Activated CD4-positive, alpha-beta T cell treated with anti-CD3 and anti-CD28 coated beads for 36 hours (primary cell): Measurements from ENCODE around the gene CARD6. TPM values are rescaled to one million over a fixed set of nuclear protein-coding genes. Genes with fewer than 3 reads are reported as not detected.
A peak's percentile ranks its signal among the peaks of the same experiment; 100 is the strongest.
"Not testable (repeated sequence)": the region's sequence is repeated elsewhere in the genome, so short reads cannot be mapped to it uniquely, and the experiment has no call there.

Experiments
- ATAC-seq: fragments of 200-7000 bp; cut with Tn5 transposase; one replicate; pipeline ENCODE4 v1.10.0; 2021; ENCODE audit warnings: mild to moderate bottlenecking, moderate library complexity
- CTCF ChIA-PET: fragments of 350-600 bp; sonication (Branson Sonifier 250); formaldehyde crosslinking; loops from one replicate; lab custom pipeline; 2021; ENCODE audit warnings: antibody characterized with exemption; lab: Charles Lee
- POLR2A ChIA-PET: fragments of 350-600 bp; sonication (Branson Sonifier 250); formaldehyde crosslinking; loops from one replicate; lab custom pipeline; 2021; ENCODE audit warnings: antibody characterized with exemption, inconsistent platforms; lab: Charles Lee
- DNase-seq: peaks from one replicate; pipeline ENCODE4 v3.0.0-alpha.2; 2020
- H3K27ac Mint-ChIP-seq: one replicate; pipeline ENCODE4 v1.8.0; 2021; ENCODE audit warnings: mixed read lengths
- H3K27me3 Mint-ChIP-seq: one replicate; pipeline ENCODE4 v1.8.0; 2021; ENCODE audit warnings: mixed read lengths
- H3K36me3 Mint-ChIP-seq: one replicate; pipeline ENCODE4 v1.8.0; 2021; ENCODE audit warnings: low read depth, mixed read lengths
- H3K4me1 Mint-ChIP-seq: one replicate; pipeline ENCODE4 v1.8.0; 2021; ENCODE audit warnings: mixed read lengths
- H3K4me3 Mint-ChIP-seq: one replicate; pipeline ENCODE4 v1.8.0; 2021; ENCODE audit warnings: mild to moderate bottlenecking, moderate library complexity, mixed read lengths
- H3K9me3 Mint-ChIP-seq: one replicate; pipeline ENCODE4 v1.8.0; 2021; ENCODE audit warnings: low read depth, mixed read lengths
- intact Hi-C, 2 experiments: fragments of 100-400 bp; cut with DNase I in 1 of 2; cut with micrococcal nuclease in 1 of 2; formaldehyde crosslinking; loops; one replicate each; pipeline versions ENCODE4 v1.14.2 to v1.15.1; 2022 to 2024; cut with DNase I, micrococcal nuclease
- total RNA-seq, 2 experiments: library from RNA; stranded (reverse); gene quantifications; one replicate each; pipeline ENCODE4 v1.2.3, GENCODE V29; 2021

CARD6 gene
- total RNA-seq, result 1 to 10 TPM; 1.5 to 1.7 TPM

DNA sequence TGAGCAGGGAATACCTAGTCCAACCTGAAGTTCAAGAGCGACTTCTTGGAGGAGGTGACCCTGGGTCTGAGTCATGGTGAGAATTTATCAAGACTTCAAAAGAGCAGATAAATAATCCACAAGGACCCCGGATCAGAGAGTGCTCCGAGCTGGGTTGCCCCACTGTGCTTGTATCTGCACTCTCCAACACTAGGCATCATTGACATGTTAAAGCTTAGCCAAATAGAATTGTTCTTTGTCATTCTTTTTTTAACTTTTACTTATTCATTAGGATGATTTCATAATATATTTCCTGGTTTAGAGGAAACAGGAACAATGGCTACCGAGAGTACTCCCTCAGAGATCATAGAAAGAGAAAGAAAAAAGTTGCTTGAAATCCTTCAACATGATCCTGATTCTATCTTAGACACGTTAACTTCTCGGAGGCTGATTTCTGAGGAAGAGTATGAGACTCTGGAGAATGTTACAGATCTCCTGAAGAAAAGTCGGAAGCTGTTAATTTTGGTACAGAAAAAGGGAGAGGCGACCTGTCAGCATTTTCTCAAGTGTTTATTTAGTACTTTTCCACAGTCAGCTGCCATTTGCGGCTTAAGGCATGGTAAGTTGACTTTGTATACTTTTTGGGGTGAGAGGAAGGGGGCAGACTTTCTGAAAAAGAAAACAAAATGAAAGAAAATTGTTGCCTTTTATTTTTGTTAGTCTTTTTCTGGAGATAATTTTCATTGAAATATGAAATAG is at the start of gene CARD6:
Gene CARD6 (plus strand): TSS at position 300 of the 738 bp plus-strand sequence. CDS start 16 bp downstream, at position 316.
- peaks cover 2% of the 10 kb centered on the region for H3K9me3 Mint-ChIP-seq
- POLR2A ChIA-PET, result no interaction called here
- ATAC-seq (peak; percentile 49), DNase-seq (no peak)
- peak within 1 kb of the TSS; percentile 81 for H3K4me3 Mint-ChIP-seq
- peak within 1 kb of the TSS; percentile 95 for H3K27ac Mint-ChIP-seq
- H3K4me1 Mint-ChIP-seq, result peaks cover 19% of the 10 kb centered on the region
- intact Hi-C loops, result no loop called here
- peaks cover 3% of the 10 kb centered on the region for H3K27me3 Mint-ChIP-seq
- CTCF ChIA-PET, result interaction anchor here (0.7 kb wide), 1 partner anchor 29 kb away, joined by 3 read pairs; no protein-coding TSS in a partner anchor
- H3K36me3 Mint-ChIP-seq, result peaks cover 3% of the 10 kb centered on the region

- intact Hi-C loops, result no loop called here
- H3K27me3 Mint-ChIP-seq, result no peaks in the 10 kb centered on the region
- POLR2A ChIA-PET, result no interaction called here
- peaks cover 47% of the 10 kb centered on the region for H3K36me3 Mint-ChIP-seq
- peaks cover 68% of the 10 kb centered on the region for H3K4me1 Mint-ChIP-seq
- ATAC-seq (no peak), DNase-seq (no peak)
- no peak overlapping the region for H3K4me3 Mint-ChIP-seq
- CTCF ChIA-PET, result interaction anchor here (1.1 to 1.2 kb wide), 2 partner anchors 12 to 40 kb away, joined by 3 to 4 read pairs; no protein-coding TSS in a partner anchor
- peaks cover 8% of the 10 kb centered on the region for H3K9me3 Mint-ChIP-seq
- H3K27ac Mint-ChIP-seq, result no peak overlapping the region
Observed at GRCh38 chr5:40791715-40792139, 49.4 kb upstream of the CARD6 start.

DNA sequence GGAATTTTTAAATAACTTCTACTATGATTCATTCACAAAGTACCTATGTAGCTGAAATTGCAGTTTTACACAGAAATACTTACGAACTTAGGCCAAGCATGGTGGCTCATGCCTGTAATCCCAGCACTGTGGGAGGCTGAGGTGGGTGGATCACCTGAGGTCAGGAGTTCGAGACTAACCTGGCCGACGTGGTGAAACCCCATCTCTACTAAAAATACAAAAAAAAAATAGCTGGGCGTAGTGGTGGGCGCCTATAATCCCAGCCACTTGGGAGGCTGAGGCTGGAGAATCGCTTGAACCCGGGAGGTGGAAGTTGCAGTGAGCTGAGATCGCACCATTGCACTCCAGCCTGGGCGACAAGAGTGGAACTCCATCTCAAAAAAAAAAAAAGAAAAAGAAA is 48.5 kb upstream of the CARD6 start:
- H3K27ac Mint-ChIP-seq, ATAC-seq, intact Hi-C loops, CTCF ChIA-PET, H3K4me3 Mint-ChIP-seq, DNase-seq, H3K27me3 Mint-ChIP-seq, H3K9me3 Mint-ChIP-seq: not testable (repeated sequence)
- H3K36me3 Mint-ChIP-seq, result peaks cover 43% of the 10 kb centered on the region
- peaks cover 68% of the 10 kb centered on the region for H3K4me1 Mint-ChIP-seq
- POLR2A ChIA-PET, result interaction anchor here (0.7 kb wide), 1 partner anchor 36 kb away, joined by 3 read pairs; no protein-coding TSS in a partner anchor

- H3K9me3 Mint-ChIP-seq, DNase-seq, ATAC-seq, H3K4me3 Mint-ChIP-seq, intact Hi-C loops, H3K27me3 Mint-ChIP-seq, H3K27ac Mint-ChIP-seq: not testable (repeated sequence)
- CTCF ChIA-PET, result interaction anchor here (0.6 kb wide), 1 partner anchor 18 kb away, joined by 3 read pairs; no protein-coding TSS in a partner anchor
- Mint-ChIP-seq H3K36me3 (peaks cover 27% of the 10 kb centered on the region), H3K4me1 (peaks cover 62% of the 10 kb centered on the region)
- POLR2A ChIA-PET, result interaction anchor here (0.6 kb wide), 1 partner anchor 23 kb away, joined by 3 read pairs; no protein-coding TSS in a partner anchor
Observed at GRCh38 chr5:40794340-40794739, 46.8 kb upstream of the CARD6 start.

DNA sequence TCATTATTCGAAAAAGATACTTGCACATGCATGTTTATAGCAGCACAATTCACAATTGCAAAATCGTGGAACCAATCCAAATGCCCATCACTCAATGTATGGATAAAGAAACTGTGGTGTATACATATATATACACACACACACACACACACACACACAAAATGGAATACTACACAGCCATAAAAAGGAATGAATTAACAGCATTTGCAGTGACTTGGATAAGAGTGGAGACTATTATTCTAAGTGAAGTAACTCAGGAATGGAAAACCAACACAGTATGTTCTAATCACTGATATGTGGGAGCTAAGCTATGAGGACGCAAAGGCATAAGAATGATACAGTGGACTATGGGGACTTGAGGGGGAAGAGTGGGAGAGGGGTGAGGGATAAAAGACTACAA is 46.3 kb upstream of the CARD6 start:
- intact Hi-C loops, DNase-seq, H3K27ac Mint-ChIP-seq, ATAC-seq, CTCF ChIA-PET, H3K27me3 Mint-ChIP-seq, H3K4me3 Mint-ChIP-seq, H3K9me3 Mint-ChIP-seq: not testable (repeated sequence)
- Mint-ChIP-seq H3K36me3 (peaks cover 26% of the 10 kb centered on the region), H3K4me1 (peaks cover 60% of the 10 kb centered on the region)
- POLR2A ChIA-PET, result interaction anchor here (0.6 kb wide), 1 partner anchor 24 kb away, joined by 3 read pairs; no protein-coding TSS in a partner anchor

- H3K9me3 Mint-ChIP-seq, result no peaks in the 10 kb centered on the region
- H3K4me1 Mint-ChIP-seq, result peaks cover 45% of the 10 kb centered on the region
- peaks cover 2% of the 10 kb centered on the region for H3K27me3 Mint-ChIP-seq
- intact Hi-C loops, result no loop called here
- H3K4me3 Mint-ChIP-seq, result peak overlapping the region; percentile 82
- CTCF ChIA-PET, result interaction anchor here (0.5 to 1.1 kb wide), 4 partner anchors 10 to 65 kb away, joined by 3 to 5 read pairs (median 3); no protein-coding TSS in a partner anchor
- peaks cover 24% of the 10 kb centered on the region for H3K36me3 Mint-ChIP-seq
- POLR2A ChIA-PET, result no interaction called here
- no peak for DNase-seq
- ATAC-seq, result no peak
- peak overlapping the region; percentile 69 for H3K27ac Mint-ChIP-seq
Observed at GRCh38 chr5:40796487-40796889, 44.7 kb upstream of the CARD6 start.

DNA sequence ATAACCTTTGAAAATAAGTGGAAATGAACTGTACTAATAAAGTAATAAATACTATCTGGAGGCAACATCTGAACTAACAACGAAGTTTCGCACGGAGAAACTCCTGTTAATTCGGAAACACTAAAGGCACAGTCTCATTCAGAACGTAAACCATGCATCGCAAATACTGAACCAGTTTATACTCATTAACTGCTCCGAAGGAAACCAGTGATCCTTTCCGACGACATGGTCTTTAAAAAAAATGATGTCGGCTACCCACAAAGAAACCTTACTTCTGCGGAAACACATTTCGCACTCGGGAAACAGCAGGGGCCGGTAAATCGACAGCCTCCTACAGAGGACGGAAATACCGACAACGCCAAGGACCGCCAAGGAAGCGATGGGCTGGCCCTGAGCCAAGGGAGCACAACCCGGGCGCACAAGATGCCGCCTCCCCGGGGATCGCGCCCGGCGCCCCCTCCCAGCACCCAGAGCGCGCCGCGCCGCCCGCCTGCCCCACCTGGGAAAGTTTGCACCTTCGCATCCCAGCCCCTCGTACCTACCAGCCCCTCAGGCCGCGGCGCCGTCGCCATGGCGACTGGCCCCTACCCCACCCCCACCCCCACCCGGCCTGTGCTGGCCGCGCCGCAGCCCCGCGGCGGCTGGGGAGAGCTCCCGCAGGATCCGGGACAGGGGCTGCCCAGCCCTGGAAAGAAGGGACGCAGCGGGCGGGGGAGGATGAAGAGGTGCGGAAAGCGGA is 43.7 kb upstream of the CARD6 start:
- ChIA-PET POLR2A (interaction anchor here (0.8 to 2.1 kb wide), 3 partner anchors 20 to 391 kb away, joined by 3 to 11 read pairs (median 3); no protein-coding TSS in a partner anchor), CTCF (interaction anchor here (0.5 to 1.5 kb wide), 4 partner anchors 11 to 64 kb away, joined by 3 to 6 read pairs (median 4); no protein-coding TSS in a partner anchor)
- H3K36me3 Mint-ChIP-seq, result peaks cover 24% of the 10 kb centered on the region
- DNase-seq (peak; percentile 88), ATAC-seq (peak; percentile 43)
- peak overlapping the region; percentile 78 for H3K27ac Mint-ChIP-seq
- no peaks in the 10 kb centered on the region for H3K9me3 Mint-ChIP-seq
- peaks cover 40% of the 10 kb centered on the region for H3K4me1 Mint-ChIP-seq
- intact Hi-C loops, result loop anchor here (1.0 kb wide), 6 partner anchors 16 to 82 kb away; partner anchors contain the start of genes TTC33 (in 2 of the 2) and RPL37 (in 1 of the 2)
- H3K27me3 Mint-ChIP-seq, result peaks cover 2% of the 10 kb centered on the region
- H3K4me3 Mint-ChIP-seq, result peak overlapping the region; percentile 82

DNA sequence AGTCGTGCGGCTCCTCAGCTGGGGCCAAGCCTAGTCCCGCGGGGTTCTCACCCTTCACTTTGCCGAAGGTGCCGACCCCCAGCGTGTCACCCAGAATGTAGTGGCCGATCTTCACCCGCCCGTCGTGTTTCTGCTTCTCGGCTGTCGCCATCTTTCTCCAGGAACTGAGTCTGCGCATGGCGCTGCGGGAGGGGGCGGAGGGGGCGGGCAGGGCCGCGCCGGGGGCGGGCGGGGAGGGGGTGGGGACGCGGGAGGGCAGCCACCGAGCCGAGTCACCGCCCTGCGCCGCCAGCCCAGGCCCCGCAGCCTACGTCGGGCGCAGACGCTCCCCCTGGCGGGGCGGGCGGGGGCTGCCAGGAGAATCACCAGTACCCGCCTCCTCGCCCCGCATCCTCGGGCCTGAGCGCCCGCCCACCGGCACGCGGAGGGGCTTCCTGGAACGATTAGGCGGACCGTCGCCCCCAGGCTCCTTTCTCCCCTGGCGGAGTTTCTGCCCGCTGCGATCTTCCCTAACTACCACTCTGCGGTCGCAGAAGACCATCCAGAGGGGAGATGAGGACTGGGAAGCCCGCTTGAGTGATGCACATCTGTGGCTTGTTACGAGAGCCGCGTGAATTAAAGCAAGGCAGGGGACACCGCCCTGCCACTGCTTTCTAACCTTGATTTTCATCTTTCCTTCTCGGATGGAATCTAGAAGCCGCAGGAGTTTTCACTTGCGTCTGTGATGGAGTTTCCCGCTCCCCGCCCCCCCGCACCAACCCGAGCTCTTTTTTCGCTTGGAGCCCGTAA is 43.0 kb upstream of the CARD6 start, which contains the start of gene PRKAA1:
Gene PRKAA1 (minus strand): TSS at position 363 of the 789 bp plus-strand sequence. CDS start 185 bp downstream, at position 178.
- ATAC-seq (peak; percentile 94), DNase-seq (peak; percentile 93)
- Mint-ChIP-seq H3K27ac (peak within 1 kb of the TSS; percentile 78), H3K36me3 (peaks cover 24% of the 10 kb centered on the region), H3K9me3 (no peaks in the 10 kb centered on the region), H3K4me3 (peak within 1 kb of the TSS; percentile 82), H3K4me1 (peaks cover 35% of the 10 kb centered on the region), H3K27me3 (peaks cover 2% of the 10 kb centered on the region)
- intact Hi-C loops, result loop anchor here (1.0 kb wide), 5 partner anchors 15 to 81 kb away; partner anchors contain the start of genes TTC33 (in 2 of the 2) and RPL37 (in 1 of the 2)
- POLR2A ChIA-PET, result interaction anchor here (0.6 to 2.1 kb wide), 4 partner anchors 21 to 392 kb away, joined by 3 to 11 read pairs (median 3); no protein-coding TSS in a partner anchor
- CTCF ChIA-PET, result interaction anchor here (1.0 to 1.5 kb wide), 4 partner anchors 10 to 391 kb away, joined by 3 to 6 read pairs (median 4); no protein-coding TSS in a partner anchor

DNA sequence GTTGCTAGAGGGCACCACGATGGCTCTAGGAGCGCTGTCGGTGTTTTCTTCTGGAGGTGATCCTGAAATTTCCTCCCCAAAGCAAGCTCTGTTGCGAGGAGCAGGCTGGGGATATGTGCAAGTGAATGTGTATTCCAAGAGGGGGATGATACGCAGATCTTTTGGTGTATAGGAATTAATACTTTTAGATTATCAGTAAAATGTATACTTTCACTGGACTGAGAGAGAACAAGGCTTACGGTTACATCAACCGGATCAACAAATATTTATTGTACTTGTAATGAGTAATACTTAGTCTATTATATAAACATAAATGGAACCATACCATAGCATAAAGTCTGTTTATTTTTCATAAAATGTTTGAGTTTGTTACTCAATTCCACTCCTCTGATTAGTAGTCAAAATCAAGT is 42.4 kb upstream of the CARD6 start:
- ChIA-PET CTCF (interaction anchor here (0.7 to 1.5 kb wide), 5 partner anchors 9 to 391 kb away, joined by 3 to 6 read pairs (median 3); no protein-coding TSS in a partner anchor), POLR2A (interaction anchor here (0.6 to 2.1 kb wide), 4 partner anchors 22 to 393 kb away, joined by 3 to 11 read pairs (median 3); no protein-coding TSS in a partner anchor)
- intact Hi-C loops, result loop anchor here (1.0 kb wide), 5 partner anchors 14 to 80 kb away; partner anchors contain the start of genes TTC33 (in 2 of the 2) and RPL37 (in 1 of the 2)
- no peak for DNase-seq
- Mint-ChIP-seq H3K4me3 (peak overlapping the region; percentile 82), H3K9me3 (no peaks in the 10 kb centered on the region), H3K27ac (no peak overlapping the region), H3K4me1 (peaks cover 30% of the 10 kb centered on the region), H3K36me3 (peaks cover 22% of the 10 kb centered on the region), H3K27me3 (peaks cover 2% of the 10 kb centered on the region)
- no peak for ATAC-seq

DNA sequence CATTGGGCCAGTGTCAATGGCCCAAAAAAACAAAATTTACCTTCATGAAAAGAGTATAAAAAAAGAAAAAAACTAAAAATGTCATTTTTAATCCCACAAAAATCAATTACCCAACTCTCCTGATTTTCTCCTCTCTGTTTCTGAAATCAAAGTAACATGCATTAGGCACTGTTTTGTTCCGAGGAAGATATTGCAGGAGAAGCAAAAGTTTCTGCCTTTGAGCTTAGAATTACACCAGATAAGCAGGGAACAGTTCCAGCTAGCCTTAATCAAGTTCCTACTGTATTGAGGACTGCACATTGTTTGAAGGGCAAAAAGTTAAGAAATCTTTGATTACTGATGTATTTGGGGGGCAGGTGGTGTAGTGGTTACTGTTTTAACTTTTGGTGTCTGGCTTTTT is 41.9 kb upstream of the CARD6 start:
- Mint-ChIP-seq H3K4me3 (no peak overlapping the region), H3K27ac (no peak overlapping the region), H3K4me1 (peaks cover 26% of the 10 kb centered on the region), H3K36me3 (peaks cover 19% of the 10 kb centered on the region), H3K27me3 (peaks cover 2% of the 10 kb centered on the region), H3K9me3 (no peaks in the 10 kb centered on the region)
- DNase-seq (no peak), ATAC-seq (no peak)
- CTCF ChIA-PET, result interaction anchor here (0.7 to 1.5 kb wide), 5 partner anchors 8 to 390 kb away, joined by 3 to 6 read pairs (median 3); no protein-coding TSS in a partner anchor
- intact Hi-C loops, result no loop called here
- POLR2A ChIA-PET, result interaction anchor here (2.1 kb wide), 1 partner anchor 33 kb away, joined by 11 read pairs; no protein-coding TSS in a partner anchor
